HG03039 (cell line): ENCODE results near the gene FBXL7.

Source experiments
- ATAC-seq: cut with Tn5 transposase; IDR thresholded peaks from one replicate; pipeline ENCODE4 v1.9.1; 2021; ENCODE audit warnings: mild to moderate bottlenecking, moderate library complexity; ENCODE audit not compliant: unreplicated experiment

The FBXL7 gene

DNA sequence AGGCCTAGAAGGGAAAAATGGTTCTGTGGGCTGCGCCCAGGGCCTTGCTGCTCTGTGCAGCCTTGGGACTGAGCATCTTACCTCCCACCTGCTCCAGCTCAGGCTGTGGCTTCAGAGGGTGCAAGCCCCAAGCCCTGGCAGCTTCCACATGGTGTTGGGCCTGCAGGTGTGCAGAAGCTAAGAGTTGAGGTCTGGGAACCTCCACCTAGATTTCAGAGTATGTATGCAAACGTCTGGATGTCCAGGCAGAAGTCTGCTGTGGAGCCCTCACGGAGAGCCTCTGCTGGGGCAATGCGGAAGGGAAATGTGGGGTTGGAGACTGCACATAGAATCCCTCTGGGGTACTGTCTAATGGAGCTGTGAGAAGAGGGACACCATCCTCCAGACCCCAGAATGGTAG, 36.0 kb downstream of the FBXL7 start:
- no peak for ATAC-seq

- no peak for ATAC-seq
These were observed 38.5 kb downstream of the FBXL7 start for GRCh38 chr5:15538516-15538915.

DNA sequence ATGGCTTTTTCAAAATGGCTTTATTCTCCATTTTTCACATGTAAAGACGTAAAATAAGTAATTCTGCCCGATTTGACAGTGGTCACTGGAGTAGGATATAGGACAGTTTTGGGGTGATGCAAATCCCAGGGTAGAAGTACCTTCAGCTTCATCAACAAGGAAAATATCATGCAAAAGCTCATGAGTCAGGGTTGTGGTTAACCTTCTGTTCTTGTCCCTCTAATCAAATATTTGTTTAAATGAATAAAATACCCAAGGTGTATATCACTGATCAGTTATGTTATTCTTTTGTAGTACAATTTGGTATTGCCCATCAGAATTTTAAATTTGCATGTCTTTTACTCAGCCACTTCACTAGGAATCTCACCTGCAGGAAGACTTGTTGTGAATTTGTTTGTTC, 40.0 kb downstream of the FBXL7 start:
- ATAC-seq = no peak

- ATAC-seq = no peak
These were observed 44.1 kb downstream of the FBXL7 start for GRCh38 chr5:15544039-15544438.

DNA sequence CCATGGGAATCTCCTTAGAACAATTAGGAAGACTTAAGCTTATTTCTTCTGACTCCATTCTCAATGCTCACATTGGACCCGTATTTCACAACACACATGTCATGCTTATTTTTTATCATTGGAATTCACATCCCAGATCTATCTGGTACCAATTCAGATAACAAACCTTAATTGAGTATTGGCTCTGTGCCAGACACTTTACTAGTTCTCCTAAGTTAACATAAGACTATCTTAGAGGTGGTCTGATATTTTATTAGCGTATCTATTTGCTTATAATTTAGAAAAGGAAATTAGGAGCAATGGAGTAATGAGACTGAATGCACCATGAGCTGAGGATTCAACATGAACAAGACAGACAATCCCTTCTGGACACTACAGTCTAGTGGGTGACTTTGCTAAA, 45.1 kb downstream of the FBXL7 start:
- ATAC-seq = no peak

DNA sequence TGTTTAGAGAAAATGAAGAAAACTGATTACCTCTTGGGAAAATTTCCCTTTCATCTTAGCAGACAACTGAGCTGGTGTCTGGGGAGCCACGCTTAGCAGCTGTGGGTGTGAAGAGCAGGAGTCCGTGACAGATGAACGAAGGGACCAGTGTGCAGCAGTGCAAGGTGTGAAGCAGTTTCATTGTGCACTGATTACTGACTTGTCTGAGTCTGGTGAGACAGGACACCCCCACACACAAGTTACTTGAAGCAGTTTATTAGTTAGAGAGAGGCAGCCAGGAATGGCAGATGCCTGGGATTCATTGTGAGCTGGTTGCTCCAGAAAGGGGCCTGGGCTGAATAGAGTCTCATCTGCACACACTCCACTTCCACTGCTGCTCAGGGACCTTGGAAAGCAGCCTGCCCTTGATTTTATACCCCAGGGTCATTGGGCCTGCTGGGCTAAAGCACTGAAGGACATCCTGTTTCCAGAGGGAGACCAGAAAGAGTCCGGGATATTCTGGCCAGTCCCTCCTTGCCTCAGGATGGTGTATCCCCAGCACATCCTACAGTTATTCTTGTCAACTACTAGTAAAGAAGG, 47.4 kb downstream of the FBXL7 start:
- ATAC-seq = no peak

DNA sequence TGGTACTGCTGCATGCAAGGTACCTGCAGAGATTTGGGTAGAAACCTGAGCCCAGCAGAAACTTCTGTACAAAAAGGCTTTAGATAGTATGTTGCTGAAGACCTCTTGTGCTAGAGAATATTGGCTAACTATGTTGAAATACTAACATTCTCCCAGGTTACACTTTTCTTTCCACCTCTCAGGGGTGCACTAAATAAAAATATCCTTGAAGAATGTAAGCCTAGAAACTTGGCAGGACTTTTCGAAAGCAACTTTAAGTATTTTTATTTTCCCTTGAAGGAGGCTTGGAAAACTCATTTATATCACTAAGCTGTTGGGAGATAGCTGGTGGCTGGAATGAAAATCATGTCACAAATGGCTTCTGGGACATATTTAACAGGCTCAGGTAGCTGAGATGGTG, 50.0 kb downstream of the FBXL7 start:
- ATAC-seq = no peak

GRCh38 chr5:15550502-15551112, 50.6 kb downstream of the FBXL7 start:
- ATAC-seq = no peak

DNA sequence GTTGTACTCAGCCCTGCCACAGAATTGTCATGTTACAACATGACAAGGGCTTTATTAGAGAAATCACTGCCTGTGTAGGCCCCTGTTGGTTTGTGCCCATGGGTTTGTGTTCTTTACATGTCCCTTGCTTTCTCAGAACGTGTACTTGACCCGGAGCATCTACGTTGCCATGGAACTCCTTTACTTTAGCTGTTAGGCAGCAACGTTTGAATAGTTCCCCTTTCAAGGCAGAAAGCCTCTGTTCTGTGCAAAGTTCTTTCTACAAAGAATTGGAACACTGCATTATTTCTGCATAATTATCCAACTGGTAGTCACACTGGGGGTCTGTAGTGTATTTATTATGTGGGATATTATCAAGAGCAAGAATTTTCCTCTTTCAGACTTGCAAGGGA, 51.1 kb downstream of the FBXL7 start:
- ATAC-seq = no peak

DNA sequence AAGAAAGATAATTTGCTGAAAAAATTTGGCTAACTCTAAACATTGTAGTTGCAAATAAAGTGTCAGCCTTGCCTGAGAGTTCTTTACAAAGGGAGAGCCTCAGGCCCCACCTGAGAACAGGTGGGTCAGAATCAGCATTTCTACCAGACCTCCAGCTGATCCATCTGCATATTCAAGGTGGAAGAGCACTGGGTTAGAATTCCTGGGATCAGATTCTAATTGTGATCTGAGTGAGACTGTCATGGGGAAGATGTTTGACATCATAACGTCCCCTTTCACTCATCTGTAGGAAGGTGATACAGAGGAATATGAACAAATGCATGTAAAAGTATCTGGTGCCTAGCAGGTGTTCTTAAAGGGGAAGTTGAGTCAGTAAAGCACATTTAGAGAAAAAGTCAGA, 54.6 kb downstream of the FBXL7 start:
- no peak for ATAC-seq

DNA sequence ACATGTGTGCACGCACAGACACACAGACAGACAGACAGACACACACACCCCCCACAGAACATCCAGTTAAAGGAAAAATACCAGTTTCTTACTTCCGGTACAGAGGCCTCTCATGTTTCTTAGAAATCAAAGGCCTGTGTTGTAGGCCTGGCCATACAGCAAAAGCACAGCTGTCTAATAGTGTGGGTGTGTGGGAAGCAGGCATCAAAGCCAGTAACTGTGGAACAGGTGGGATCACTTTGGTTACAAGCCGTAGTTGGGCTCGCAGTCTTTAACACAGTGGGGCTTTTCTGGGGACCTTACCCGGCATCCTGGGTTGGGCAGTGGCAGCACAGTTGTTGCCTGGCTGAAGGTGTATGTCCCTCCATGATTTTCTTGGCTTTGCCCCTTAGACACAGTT, 55.2 kb downstream of the FBXL7 start:
- ATAC-seq = no peak

- no peak for ATAC-seq
These were observed 58.3 kb downstream of the FBXL7 start for GRCh38 chr5:15558240-15558639.

GRCh38 chr5:15558681-15559080, 58.7 kb downstream of the FBXL7 start:
- no peak for ATAC-seq

- ATAC-seq = no peak
These were observed 60.4 kb downstream of the FBXL7 start for GRCh38 chr5:15560421-15560820.

DNA sequence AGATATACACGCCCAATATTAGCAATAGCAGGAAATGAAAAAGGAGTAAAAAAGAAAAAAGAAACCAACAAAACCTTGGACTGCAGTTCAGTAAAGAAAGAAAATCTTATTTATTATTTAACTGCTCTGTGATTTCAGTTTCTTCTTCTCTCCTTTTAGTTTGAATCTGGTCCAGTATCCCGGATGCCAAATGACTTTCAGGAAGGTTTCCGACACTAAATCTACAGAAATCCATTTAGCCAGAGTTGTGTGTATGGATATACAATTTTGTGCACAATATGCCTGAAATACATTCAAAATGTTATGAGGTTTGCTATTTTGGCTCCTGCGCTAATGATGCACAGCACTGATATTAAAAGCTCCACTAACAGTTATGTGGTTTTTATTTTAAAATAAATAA, 64.5 kb downstream of the FBXL7 start:
- no peak for ATAC-seq

GRCh38 chr5:15564957-15565356, 65.0 kb downstream of the FBXL7 start:
- no peak for ATAC-seq

- no peak for ATAC-seq
These were observed 66.3 kb downstream of the FBXL7 start for GRCh38 chr5:15566306-15566705.

DNA sequence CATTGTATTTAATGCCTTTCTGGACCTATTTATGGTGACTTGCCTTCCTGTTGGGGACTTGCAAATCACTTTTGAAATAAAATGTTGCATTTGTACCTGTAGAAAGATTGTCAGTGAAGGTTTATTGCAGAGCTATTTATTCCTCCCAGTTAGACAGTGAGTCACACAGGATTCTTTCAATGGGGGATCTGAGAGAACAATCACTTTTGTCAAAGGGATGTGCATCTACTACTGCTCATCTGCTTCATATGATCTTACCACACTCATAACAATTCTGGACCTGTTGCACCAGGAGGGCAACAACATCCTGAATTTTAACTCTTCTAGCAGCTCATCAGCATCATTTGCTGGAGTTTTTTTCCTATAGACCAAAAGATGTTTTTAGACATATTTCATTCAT, 66.8 kb downstream of the FBXL7 start:
- no peak for ATAC-seq

- ATAC-seq = no peak
These were observed 70.5 kb downstream of the FBXL7 start for GRCh38 chr5:15570491-15570890.

GRCh38 chr5:15571081-15571480, 71.1 kb downstream of the FBXL7 start:
- ATAC-seq = no peak

DNA sequence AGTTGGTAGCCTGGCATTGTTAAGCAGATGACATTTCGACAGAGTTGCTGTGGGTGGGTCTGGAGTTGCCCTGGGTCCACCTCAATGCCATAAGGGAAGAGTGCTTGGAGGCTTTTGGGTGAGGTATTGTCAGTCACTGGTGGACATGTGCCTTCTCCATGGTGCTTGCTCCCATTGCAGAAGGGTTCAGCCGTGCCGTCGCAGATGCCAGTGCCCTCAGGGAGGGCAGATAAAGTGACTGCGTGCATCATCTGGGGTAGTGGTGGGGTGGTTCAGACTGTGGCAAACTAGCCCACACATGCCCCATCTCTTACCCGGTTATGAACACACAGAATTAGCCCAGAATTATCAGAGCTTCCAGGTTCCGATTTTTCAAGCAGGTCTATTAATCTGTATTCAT, 71.6 kb downstream of the FBXL7 start:
- ATAC-seq = no peak

DNA sequence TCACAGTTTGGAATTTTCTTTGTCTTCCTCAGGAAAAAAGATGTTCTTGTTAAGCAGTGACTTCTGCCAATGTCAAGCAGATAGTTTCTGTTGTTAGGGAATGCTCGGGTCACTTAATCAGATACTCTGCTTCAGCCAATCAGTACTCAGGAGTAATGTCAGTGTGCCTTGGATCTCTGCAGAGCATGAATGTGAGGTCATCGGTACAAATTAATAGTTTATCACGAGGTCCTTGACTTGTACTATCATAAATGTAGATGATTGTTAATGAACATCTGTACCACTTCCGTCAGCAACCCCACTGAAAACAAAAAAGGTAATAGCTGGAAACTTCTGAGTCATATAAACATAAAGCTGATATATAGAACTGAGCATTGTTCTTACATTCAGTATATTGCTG, 73.6 kb downstream of the FBXL7 start:
- no peak for ATAC-seq

GRCh38 chr5:15574128-15574527, 74.1 kb downstream of the FBXL7 start:
- ATAC-seq = no peak
